Measurements from ENCODE around the gene PGC.

GRCh38 chr6:41767112-41767833, 20.1 kb upstream of the PGC start:
- no peak for TF ChIP-seq CTCF (IDR thresholded peaks at IDR 0.05)
- TF ChIP-seq EZH2 (IDR thresholded peaks at IDR 0.05; ENCODE audit: borderline replicate concordance, insufficient read depth, low read depth, low read length, poor library complexity, severe bottlenecking), result no peak
